ENCODE results near the gene VANGL1. TPM values are rescaled to one million over a fixed set of nuclear protein-coding genes. Genes with fewer than 3 reads are reported as not detected.

Gene VANGL1
- total RNA-seq, 1 experiment from 2014 or later, result 13.6 TPM

- DNase-seq, result no peak
- no peak overlapping the region for H3K4me2 ChIP-seq (ENCODE audit: insufficient read depth, insufficient read length, low read length)
- no CpG with 5 or more reads among the region's 8 CpGs for WGBS (ENCODE audit: extremely low coverage, insufficient read length, low lambda C conversion rate)
These were observed 37.4 kb downstream of the VANGL1 start for GRCh38 chr1:115679141-115679611.

More at GRCh38 chr1:115679141-115679611, 37.4 kb downstream of the VANGL1 start:
- Histone ChIP-seq H2BK15ac (ENCODE audit: low read depth, low read length) (no peak overlapping the region), H3K79me2 (ENCODE audit: insufficient read depth, low read length) (no peaks in the 10 kb centered on the region), H3K18ac (ENCODE audit: insufficient read length, low read depth, low read length) (no peak overlapping the region), H3K56ac (ENCODE audit: insufficient read length, low read depth, low read length) (no peak overlapping the region), H3K79me1 (ENCODE audit: insufficient read depth, low read depth, low read length, poor library complexity, severe bottlenecking) (no peaks in the 10 kb centered on the region), H3T11ph (ENCODE audit: low read length) (no peak overlapping the region), H3K4ac (ENCODE audit: low read depth, low read length) (no peak overlapping the region), H3K9ac (ENCODE audit: extremely low read depth, insufficient read length, low read length) (no peak overlapping the region), H2BK120ac (ENCODE audit: low read depth, low read length, poor library complexity, severe bottlenecking) (no peak overlapping the region), H3K27ac (ENCODE audit: insufficient read length, low read depth, low read length) (no peak overlapping the region), H2AFZ (ENCODE audit: low read length) (no peak overlapping the region), H2AK5ac (ENCODE audit: insufficient read length, low read length) (no peak overlapping the region), H4K5ac (ENCODE audit: insufficient read length, low read depth, low read length) (no peak overlapping the region), H3K9me3 (ENCODE audit: control insufficient read depth, low read depth, low read length) (no peaks in the 10 kb centered on the region), H3K23ac (ENCODE audit: insufficient read length, low read depth, low read length) (no peak overlapping the region), H4K20me1 (ENCODE audit: control insufficient read depth, insufficient read depth, insufficient read length) (no peaks in the 10 kb centered on the region), H2BK20ac (ENCODE audit: low read depth, low read length, poor library complexity, severe bottlenecking) (no peak overlapping the region), H3K4me1 (ENCODE audit: insufficient read depth, low read length) (no peaks in the 10 kb centered on the region), H3K23me2 (ENCODE audit: insufficient read length, low read depth, low read length, poor library complexity, severe bottlenecking) (no peaks in the 10 kb centered on the region), H2BK5ac (ENCODE audit: insufficient read length, low read length) (no peak overlapping the region), H3K27me3 (ENCODE audit: insufficient read depth, low read length) (no peaks in the 10 kb centered on the region), H4K8ac (replicated peaks; ENCODE audit: insufficient read length, low read depth, low read length) (no peak overlapping the region), H4K91ac (ENCODE audit: insufficient read length, low read depth, low read length) (no peak overlapping the region), H3K14ac (ENCODE audit: insufficient read depth, low read length) (no peak overlapping the region), H2BK12ac (ENCODE audit: insufficient read length, low read depth, low read length) (no peak overlapping the region)
- Mint-ChIP-seq H3K9me3 (no peaks in the 10 kb centered on the region), H3K27me3 (ENCODE audit: low read depth) (no peaks in the 10 kb centered on the region; the same call in 1 of the 2 replicates), H3K36me3 (ENCODE audit: insufficient read depth in 1 of 3, low read depth in 3 of 3) (peaks cover 2 to 15% (median 12%) of the 10 kb centered on the region in 3 experiments; a peak in 6 of 7 replicates), H3K4me1 (peaks cover 4 to 12% of the 10 kb centered on the region in 2 experiments), H3K4me3 (no peak overlapping the region), H3K27ac (no peak overlapping the region)
- TF ChIP-seq, protein P1, sequence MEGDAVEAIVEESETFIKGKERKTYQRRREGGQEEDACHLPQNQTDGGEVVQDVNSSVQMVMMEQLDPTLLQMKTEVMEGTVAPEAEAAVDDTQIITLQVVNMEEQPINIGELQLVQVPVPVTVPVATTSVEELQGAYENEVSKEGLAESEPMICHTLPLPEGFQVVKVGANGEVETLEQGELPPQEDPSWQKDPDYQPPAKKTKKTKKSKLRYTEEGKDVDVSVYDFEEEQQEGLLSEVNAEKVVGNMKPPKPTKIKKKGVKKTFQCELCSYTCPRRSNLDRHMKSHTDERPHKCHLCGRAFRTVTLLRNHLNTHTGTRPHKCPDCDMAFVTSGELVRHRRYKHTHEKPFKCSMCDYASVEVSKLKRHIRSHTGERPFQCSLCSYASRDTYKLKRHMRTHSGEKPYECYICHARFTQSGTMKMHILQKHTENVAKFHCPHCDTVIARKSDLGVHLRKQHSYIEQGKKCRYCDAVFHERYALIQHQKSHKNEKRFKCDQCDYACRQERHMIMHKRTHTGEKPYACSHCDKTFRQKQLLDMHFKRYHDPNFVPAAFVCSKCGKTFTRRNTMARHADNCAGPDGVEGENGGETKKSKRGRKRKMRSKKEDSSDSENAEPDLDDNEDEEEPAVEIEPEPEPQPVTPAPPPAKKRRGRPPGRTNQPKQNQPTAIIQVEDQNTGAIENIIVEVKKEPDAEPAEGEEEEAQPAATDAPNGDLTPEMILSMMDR (conservative IDR thresholded peaks at IDR 0.05), result no peak

All from H9 (cell line).